GM12874 (cell line): Measurements from ENCODE around the gene ADAMTS3.

Experiments used
- TF ChIP-seq, protein P1 (sequence below): IDR thresholded peaks from 2 replicates; pipeline ENCODE4 v1.5.1; 2011; ENCODE audit warnings: low read depth, mild to moderate bottlenecking, control low read depth, low read length, moderate library complexity; ENCODE audit not compliant: insufficient read depth

Gene ADAMTS3

GRCh38 chr4:72383439-72383838, 185.6 kb downstream of the ADAMTS3 start:
- TF ChIP-seq, protein P1, sequence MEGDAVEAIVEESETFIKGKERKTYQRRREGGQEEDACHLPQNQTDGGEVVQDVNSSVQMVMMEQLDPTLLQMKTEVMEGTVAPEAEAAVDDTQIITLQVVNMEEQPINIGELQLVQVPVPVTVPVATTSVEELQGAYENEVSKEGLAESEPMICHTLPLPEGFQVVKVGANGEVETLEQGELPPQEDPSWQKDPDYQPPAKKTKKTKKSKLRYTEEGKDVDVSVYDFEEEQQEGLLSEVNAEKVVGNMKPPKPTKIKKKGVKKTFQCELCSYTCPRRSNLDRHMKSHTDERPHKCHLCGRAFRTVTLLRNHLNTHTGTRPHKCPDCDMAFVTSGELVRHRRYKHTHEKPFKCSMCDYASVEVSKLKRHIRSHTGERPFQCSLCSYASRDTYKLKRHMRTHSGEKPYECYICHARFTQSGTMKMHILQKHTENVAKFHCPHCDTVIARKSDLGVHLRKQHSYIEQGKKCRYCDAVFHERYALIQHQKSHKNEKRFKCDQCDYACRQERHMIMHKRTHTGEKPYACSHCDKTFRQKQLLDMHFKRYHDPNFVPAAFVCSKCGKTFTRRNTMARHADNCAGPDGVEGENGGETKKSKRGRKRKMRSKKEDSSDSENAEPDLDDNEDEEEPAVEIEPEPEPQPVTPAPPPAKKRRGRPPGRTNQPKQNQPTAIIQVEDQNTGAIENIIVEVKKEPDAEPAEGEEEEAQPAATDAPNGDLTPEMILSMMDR, result no peak

DNA sequence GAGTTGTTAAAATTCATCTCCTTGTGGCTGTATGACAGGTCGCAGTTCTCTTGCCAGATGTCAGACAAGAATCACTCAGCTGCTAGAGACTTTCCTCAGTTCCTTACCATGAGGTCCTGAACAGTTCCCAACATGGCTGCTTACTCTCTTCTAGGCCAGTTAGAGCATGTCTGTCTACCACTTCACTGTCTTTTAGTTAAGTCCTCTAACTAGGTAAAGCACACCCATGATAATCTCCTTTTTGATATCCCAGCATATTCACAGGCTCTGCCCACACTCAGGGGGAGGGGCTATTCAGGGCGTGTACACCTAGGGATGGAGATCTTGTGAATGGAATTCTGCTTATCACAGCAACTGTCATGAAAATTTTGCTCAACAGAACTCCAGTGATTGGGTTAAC, 190.1 kb downstream of the ADAMTS3 start:
- TF ChIP-seq, protein P1, result no peak

DNA sequence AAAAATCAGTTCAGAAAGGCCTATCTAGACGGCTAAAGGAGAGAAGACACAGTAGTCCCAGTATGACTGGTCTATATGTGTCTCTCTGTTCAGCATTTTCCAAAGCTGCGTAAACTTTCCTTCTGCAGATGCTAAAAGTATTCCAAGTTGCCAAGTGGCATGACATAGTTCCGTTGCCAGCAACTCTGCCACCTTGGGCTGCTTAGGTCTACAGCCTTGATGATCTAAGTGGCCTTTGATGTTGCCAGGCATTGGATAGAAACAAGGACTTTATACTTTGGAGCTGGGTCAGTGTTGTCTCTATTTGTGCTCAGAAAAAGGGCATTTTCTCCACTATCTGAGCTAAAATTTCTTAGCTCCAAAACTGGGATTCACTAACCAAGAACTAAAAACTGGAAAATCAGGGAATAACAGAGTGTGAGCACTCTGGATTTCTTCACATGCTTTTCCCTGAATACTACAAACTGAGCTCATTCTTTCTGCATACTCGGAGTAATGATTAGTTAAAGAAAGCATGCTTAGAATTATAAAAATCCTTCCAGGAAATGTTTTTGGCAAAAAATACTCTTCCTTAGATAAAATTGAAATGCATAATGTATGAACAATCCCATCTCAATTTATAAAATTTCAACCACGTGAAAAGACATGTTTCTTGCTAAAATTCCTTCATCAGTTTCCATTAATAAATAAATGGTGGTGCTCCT, 191.4 kb downstream of the ADAMTS3 start:
- TF ChIP-seq, protein P1, result no peak

DNA sequence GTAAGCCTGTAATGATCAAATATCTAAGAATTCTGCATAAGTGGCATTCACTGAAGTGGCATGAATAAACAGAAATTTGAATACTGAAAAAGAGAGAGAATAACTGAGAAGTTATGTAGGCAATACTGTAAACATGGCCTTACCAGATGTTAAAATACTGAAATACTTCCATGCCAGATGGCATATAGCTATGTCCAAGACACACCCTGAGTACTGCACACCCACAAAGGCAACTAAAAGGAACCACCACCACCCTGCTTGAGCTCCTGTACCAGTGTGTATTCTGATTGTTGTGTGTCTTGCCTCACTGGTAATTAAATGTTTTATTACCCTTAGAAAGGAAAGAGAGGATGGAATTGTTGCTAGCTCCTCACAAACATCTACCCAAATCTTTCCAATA, 192.1 kb downstream of the ADAMTS3 start:
- TF ChIP-seq, protein P1, result no peak

DNA sequence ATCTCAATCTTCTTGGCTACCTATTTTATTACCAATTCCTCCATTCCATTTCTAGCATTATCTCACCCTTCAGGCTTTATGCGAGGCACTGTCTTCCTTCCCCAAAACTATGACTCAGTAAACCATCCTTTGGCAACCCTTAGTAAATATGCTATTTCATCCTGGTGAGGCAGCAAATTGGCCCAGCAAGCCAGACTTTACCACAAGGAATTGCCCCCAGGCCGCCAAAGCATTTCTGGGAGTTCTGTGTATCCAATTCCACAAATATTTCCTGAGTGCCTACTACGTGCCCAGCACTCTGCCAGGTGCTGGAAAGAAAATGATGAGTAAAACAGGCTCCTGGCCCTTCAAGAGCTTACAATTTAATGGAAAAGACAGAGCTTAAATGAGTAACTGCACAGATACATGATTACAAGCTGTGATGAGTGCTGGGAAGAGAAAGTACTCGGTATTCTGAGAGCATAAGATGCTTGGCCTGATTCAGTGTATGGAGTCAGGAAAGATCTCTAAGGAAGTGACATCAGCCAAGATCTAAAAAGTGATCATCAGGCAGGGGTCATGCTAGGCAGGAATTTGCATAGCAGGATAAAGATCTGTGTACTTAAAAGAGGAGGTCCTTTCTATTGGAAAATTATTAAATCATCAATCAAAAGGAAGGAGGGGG, 193.8 kb downstream of the ADAMTS3 start:
- TF ChIP-seq, protein P1, result no peak

DNA sequence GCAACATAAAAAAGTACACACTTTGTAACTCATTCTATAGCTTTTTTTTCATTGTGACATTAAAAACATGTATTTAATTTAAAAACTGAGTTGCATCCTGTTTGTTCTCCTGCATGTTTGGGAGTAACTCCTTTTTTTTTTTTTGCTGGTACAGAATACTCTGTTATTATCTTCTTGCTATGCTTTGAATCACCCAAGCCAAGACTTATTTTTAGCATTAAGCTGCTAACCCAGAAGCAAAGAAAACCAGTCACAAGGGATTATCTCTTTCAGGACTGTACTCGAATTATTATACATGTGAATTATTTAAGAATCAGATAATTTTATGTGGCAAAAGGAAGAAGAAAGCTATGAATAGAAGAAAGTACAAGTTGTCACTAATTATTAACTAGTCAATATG, 194.9 kb downstream of the ADAMTS3 start:
- TF ChIP-seq, protein P1, result no peak

DNA sequence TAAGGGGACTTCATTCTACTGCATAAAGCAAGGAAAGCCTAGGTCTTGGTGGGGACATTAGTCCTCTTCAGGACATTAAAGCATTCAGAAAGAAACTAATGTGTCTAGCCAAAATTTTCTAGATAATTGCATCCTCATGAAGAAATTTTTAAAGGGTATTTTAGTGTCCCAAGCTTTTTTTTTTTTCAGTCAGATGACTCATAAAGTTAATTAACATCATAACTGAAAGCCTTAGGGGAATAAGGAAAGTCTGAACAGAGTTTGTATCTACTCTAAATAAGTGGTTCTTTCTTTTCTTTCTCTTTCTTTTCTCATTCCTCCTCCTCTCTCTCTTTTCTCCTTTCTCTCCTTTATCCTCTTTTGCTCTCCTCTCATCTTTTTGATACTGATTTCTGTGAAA, 202.4 kb downstream of the ADAMTS3 start:
- TF ChIP-seq, protein P1, result no peak
